ENCODE results near the gene GALNT12.

GRCh38 chr9:98877311-98877710, 69.8 kb downstream of the GALNT12 start:
- TF ChIP-seq EZH2 (IDR thresholded peaks at IDR 0.05; ENCODE audit: borderline replicate concordance, low read length): no peak
- TF ChIP-seq, protein P1, sequence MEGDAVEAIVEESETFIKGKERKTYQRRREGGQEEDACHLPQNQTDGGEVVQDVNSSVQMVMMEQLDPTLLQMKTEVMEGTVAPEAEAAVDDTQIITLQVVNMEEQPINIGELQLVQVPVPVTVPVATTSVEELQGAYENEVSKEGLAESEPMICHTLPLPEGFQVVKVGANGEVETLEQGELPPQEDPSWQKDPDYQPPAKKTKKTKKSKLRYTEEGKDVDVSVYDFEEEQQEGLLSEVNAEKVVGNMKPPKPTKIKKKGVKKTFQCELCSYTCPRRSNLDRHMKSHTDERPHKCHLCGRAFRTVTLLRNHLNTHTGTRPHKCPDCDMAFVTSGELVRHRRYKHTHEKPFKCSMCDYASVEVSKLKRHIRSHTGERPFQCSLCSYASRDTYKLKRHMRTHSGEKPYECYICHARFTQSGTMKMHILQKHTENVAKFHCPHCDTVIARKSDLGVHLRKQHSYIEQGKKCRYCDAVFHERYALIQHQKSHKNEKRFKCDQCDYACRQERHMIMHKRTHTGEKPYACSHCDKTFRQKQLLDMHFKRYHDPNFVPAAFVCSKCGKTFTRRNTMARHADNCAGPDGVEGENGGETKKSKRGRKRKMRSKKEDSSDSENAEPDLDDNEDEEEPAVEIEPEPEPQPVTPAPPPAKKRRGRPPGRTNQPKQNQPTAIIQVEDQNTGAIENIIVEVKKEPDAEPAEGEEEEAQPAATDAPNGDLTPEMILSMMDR (IDR thresholded peaks at IDR 0.05; ENCODE audit: low read length): no peak
